ENCODE results near the gene MGLL. TPM values are rescaled to one million over a fixed set of nuclear protein-coding genes. Genes with fewer than 3 reads are reported as not detected.

The MGLL gene
- total RNA-seq, 1 donor from 2014 or later, result 0.43 TPM

GRCh38 chr3:127773752-127774395, 48.4 kb downstream of the MGLL start:
- no peak for TF ChIP-seq CTCF (IDR thresholded peaks at IDR 0.05; ENCODE audit: unreplicated experiment)
- Mint-ChIP-seq H3K9me3 (ENCODE audit: low read depth) (peaks cover 6% of the 10 kb centered on the region), H3K27ac (no peak overlapping the region), H3K27me3 (peaks cover 49% of the 10 kb centered on the region), H3K36me3 (ENCODE audit: insufficient read depth) (no peaks in the 10 kb centered on the region), H3K4me3 (ENCODE audit: low read depth) (no peak overlapping the region), H3K4me1 (ENCODE audit: low read depth) (peaks cover 12% of the 10 kb centered on the region)
- DNase-seq (ENCODE audit: low spot score, unreplicated experiment), result no peak

- H3K27ac Mint-ChIP-seq, result no peak overlapping the region
These were observed 49.2 kb downstream of the MGLL start for GRCh38 chr3:127772827-127773751.

GRCh38 chr3:127772273-127772672, 50.0 kb downstream of the MGLL start:
- no peak for TF ChIP-seq CTCF (IDR thresholded peaks at IDR 0.05; ENCODE audit: unreplicated experiment)
- no peak overlapping the region for H3K27ac Mint-ChIP-seq
- H3K36me3 Mint-ChIP-seq (ENCODE audit: insufficient read depth), result no peaks in the 10 kb centered on the region
- H3K27me3 Mint-ChIP-seq, result peaks cover 43% of the 10 kb centered on the region
- H3K4me3 Mint-ChIP-seq (ENCODE audit: low read depth), result no peak overlapping the region
- DNase-seq (ENCODE audit: low spot score, unreplicated experiment), result no peak
- peaks cover 12% of the 10 kb centered on the region for H3K4me1 Mint-ChIP-seq (ENCODE audit: low read depth)
- H3K9me3 Mint-ChIP-seq (ENCODE audit: low read depth), result peaks cover 8% of the 10 kb centered on the region

More at GRCh38 chr3:127772827-127773751, 49.2 kb downstream of the MGLL start:
- Mint-ChIP-seq H3K4me1 (ENCODE audit: low read depth) (peaks cover 12% of the 10 kb centered on the region), H3K36me3 (ENCODE audit: insufficient read depth) (no peaks in the 10 kb centered on the region), H3K9me3 (ENCODE audit: low read depth) (peaks cover 11% of the 10 kb centered on the region), H3K4me3 (ENCODE audit: low read depth) (no peak overlapping the region), H3K27me3 (peaks cover 49% of the 10 kb centered on the region)
- no peak for TF ChIP-seq CTCF (IDR thresholded peaks at IDR 0.05; ENCODE audit: unreplicated experiment)
- no peak for DNase-seq (ENCODE audit: low spot score, unreplicated experiment)

- Mint-ChIP-seq H3K9me3 (ENCODE audit: low read depth) (peaks cover 7% of the 10 kb centered on the region), H3K27me3 (peaks cover 39% of the 10 kb centered on the region), H3K4me3 (ENCODE audit: low read depth) (no peak overlapping the region), H3K27ac (no peak overlapping the region), H3K36me3 (ENCODE audit: insufficient read depth) (no peaks in the 10 kb centered on the region), H3K4me1 (ENCODE audit: low read depth) (peaks cover 12% of the 10 kb centered on the region)
- no peak for TF ChIP-seq CTCF (IDR thresholded peaks at IDR 0.05; ENCODE audit: unreplicated experiment)
- DNase-seq (ENCODE audit: low spot score, unreplicated experiment), result no peak
These were observed 50.6 kb downstream of the MGLL start for GRCh38 chr3:127771746-127772145.

GRCh38 chr3:127770671-127771355, 51.5 kb downstream of the MGLL start:
- Mint-ChIP-seq H3K9me3 (ENCODE audit: low read depth) (peaks cover 7% of the 10 kb centered on the region), H3K4me3 (ENCODE audit: low read depth) (no peak overlapping the region), H3K4me1 (ENCODE audit: low read depth) (peaks cover 9% of the 10 kb centered on the region), H3K36me3 (ENCODE audit: insufficient read depth) (no peaks in the 10 kb centered on the region), H3K27ac (no peak overlapping the region), H3K27me3 (peaks cover 34% of the 10 kb centered on the region)
- TF ChIP-seq CTCF (IDR thresholded peaks at IDR 0.05; ENCODE audit: unreplicated experiment), result no peak
- DNase-seq (ENCODE audit: low spot score, unreplicated experiment), result no peak
